AG04449 (cell line): Measurements from ENCODE around the gene STAT4.

Experiments
- CTCF ChIA-PET: fragments of 350-600 bp; formaldehyde crosslinking; extraction: SDS; loops from one replicate; lab custom pipeline; 2021; ENCODE audit warnings: antibody characterized with exemption; lab: Yijun Ruan, JAX
- POLR2A ChIA-PET: fragments of 400-600, 350-600 bp; formaldehyde crosslinking; extraction: SDS; loops from one replicate; lab custom pipeline; 2020; ENCODE audit warnings: antibody characterized with exemption, inconsistent platforms; lab: Yijun Ruan, JAX
- DNase-seq: peaks from one replicate; pipeline ENCODE4 v3.0.0-alpha.2; 2010; ENCODE audit warnings: low read depth, low spot score
- H3K4me3 ChIP-seq: 2 replicates; pipeline ENCODE4 v1.5.1; 2011; ENCODE audit warnings: low read depth, mild to moderate bottlenecking, control low read depth, low read length
- CTCF ChIP-seq: IDR thresholded peaks from one replicate; pipeline ENCODE4 v1.5.1; 2011; ENCODE audit warnings: mild to moderate bottlenecking, moderate library complexity, low read length, control low read depth, inconsistent platforms; ENCODE audit not compliant: insufficient read depth; ENCODE audit errors: missing control alignments

The STAT4 gene

GRCh38 chr2:191019376-191019775 is 131.4 kb downstream of the STAT4 start:
- DNase-seq = no peak
- ChIA-PET CTCF (interaction anchor here (1.1 to 1.4 kb wide), 3 partner anchors 21 to 33 kb away, joined by 3 to 6 read pairs (median 3); no protein-coding TSS in a partner anchor), POLR2A (interaction anchor here (0.7 to 1.3 kb wide), 2 partner anchors 30 to 691 kb away, joined by 3 to 5 read pairs; no protein-coding TSS in a partner anchor)
- H3K4me3 ChIP-seq = no peak overlapping the region
- no peak for TF ChIP-seq CTCF

DNA sequence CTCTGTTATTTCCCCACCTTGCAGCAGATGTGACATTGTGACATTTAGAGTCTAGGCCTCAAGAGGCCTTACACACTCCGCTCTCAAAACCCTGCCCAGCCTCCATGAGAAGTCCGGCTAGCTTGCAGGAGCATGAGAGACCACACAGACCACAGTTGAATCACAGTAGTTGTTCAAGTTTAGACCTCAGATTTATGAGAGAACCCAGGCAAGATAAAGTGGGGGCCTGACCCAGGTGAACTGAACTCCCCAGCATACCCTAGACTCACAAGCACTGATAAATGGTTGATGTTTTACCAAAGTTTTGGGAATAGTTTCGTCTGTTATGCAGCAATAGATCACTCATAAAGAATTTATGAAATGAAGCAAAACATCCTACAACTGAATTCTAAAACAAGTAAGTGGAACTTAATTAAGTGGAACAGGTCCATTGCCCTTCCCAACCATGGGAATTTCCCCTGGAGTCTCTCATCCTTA is 132.1 kb downstream of the STAT4 start:
- POLR2A ChIA-PET = no interaction called here
- TF ChIP-seq CTCF = no peak
- CTCF ChIA-PET = interaction anchor here (1.1 to 1.4 kb wide), 2 partner anchors 22 to 33 kb away, joined by 3 to 6 read pairs; no protein-coding TSS in a partner anchor
- H3K4me3 ChIP-seq = no peak overlapping the region
- DNase-seq = no peak

DNA sequence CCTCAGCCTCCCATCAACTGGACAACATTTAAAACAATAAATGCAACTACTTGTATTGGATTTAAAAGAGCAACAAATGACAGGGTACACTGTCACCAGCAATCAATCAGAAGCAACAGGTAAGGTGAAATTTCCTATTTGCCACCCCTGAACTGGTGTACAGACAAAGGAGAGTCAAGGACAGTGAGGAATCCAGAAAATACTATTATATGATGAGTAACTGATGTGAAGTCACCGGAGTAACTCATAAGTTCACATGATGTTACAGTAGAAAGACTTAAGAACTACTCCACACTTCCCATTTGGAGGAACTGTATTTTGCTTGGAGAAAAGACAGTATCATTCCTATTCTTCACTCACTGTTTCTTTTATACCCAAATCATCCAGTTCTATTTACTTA is 132.7 kb downstream of the STAT4 start:
- no peak for DNase-seq
- no peak overlapping the region for H3K4me3 ChIP-seq
- ChIA-PET CTCF (no interaction called here), POLR2A (no interaction called here)
- TF ChIP-seq CTCF = no peak

GRCh38 chr2:191015831-191016230 is 135.0 kb downstream of the STAT4 start:
- CTCF ChIA-PET = interaction anchor here (1.1 to 2.4 kb wide), 3 partner anchors 14 to 36 kb away, joined by 5 to 10 read pairs (median 6); no protein-coding TSS in a partner anchor

GRCh38 chr2:191015239-191015638 is 135.6 kb downstream of the STAT4 start:
- ChIA-PET CTCF (interaction anchor here (0.9 to 2.4 kb wide), 5 partner anchors 14 to 141 kb away, joined by 3 to 10 read pairs (median 5); no protein-coding TSS in a partner anchor), POLR2A (interaction anchor here (1.1 to 1.2 kb wide), 2 partner anchors 10 to 34 kb away, joined by 3 to 9 read pairs; no protein-coding TSS in a partner anchor)
- H3K4me3 ChIP-seq = no peak overlapping the region
- no peak for DNase-seq
- TF ChIP-seq CTCF = no peak

More at GRCh38 chr2:191015831-191016230, 135.0 kb downstream of the STAT4 start:
- no peak overlapping the region for H3K4me3 ChIP-seq
- DNase-seq = no peak
- TF ChIP-seq CTCF = no peak
- POLR2A ChIA-PET = no interaction called here

DNA sequence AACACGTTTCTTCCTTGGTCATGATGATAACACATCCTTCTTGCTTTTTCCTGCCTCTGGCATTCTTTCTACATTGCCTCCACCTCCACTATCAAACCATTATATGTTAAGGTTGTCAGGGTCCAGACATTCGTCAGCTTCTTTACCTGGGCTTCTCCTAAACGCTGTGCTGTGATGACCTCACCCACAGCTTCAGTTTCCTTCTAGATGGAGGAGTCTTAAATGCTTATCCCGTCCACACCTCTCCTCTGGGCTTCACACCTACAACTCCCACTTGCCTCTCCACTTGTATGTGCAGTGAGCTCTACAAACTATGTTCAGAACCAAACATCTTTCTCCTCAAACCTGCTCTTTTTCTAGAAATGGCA is 136.2 kb downstream of the STAT4 start:
- TF ChIP-seq CTCF = no peak
- POLR2A ChIA-PET = interaction anchor here (0.8 to 2.0 kb wide), 5 partner anchors 8 to 141 kb away, joined by 3 to 9 read pairs (median 3); no protein-coding TSS in a partner anchor
- no peak for DNase-seq
- peak overlapping the region; percentile 59 for H3K4me3 ChIP-seq
- CTCF ChIA-PET = interaction anchor here (0.7 to 2.4 kb wide), 7 partner anchors 14 to 141 kb away, joined by 3 to 10 read pairs (median 4); no protein-coding TSS in a partner anchor
